NT2/D1 (cell line): ENCODE data around the gene EVI5L.

Source experiments
- DNase-seq: peaks from one replicate; pipeline ENCODE4 v3.0.0-alpha.2; 2011; ENCODE audit warnings: low read depth, low spot score
- H3K27me3 ChIP-seq: 2 replicates; pipeline ENCODE4 v1.6.0; 2011; ENCODE audit warnings: mild to moderate bottlenecking; ENCODE audit not compliant: insufficient read length, insufficient read depth
- H3K36me3 ChIP-seq: 2 replicates; pipeline ENCODE4 v1.6.1; 2011; ENCODE audit warnings: mild to moderate bottlenecking, low read length, mixed read lengths; ENCODE audit not compliant: insufficient read depth, insufficient read length
- H3K4me1 ChIP-seq: 2 replicates; pipeline ENCODE4 v1.5.1; 2011; ENCODE audit not compliant: insufficient read depth, insufficient read length
- H3K4me3 ChIP-seq: 2 replicates; pipeline ENCODE4 v1.5.1; 2011; ENCODE audit warnings: low read depth; ENCODE audit not compliant: insufficient read length
- H3K9ac ChIP-seq: 2 replicates; pipeline ENCODE4 v1.6.0; 2011; ENCODE audit warnings: low read depth; ENCODE audit not compliant: insufficient read length
- H3K9me3 ChIP-seq: 2 replicates; pipeline ENCODE4 v1.5.1; 2011; ENCODE audit warnings: mild to moderate bottlenecking, low read length; ENCODE audit not compliant: insufficient read depth
- SUZ12 ChIP-seq: IDR thresholded peaks from 2 replicates; pipeline ENCODE4 v1.6.1; 2011; ENCODE audit not compliant: insufficient read length, insufficient read depth; ENCODE audit errors: extremely low read depth
- YY1 ChIP-seq: IDR thresholded peaks from 2 replicates; pipeline ENCODE4 v1.6.1; 2011; ENCODE audit not compliant: insufficient read length, insufficient read depth
- ZNF274 ChIP-seq: IDR thresholded peaks from 2 replicates; pipeline ENCODE4 v1.6.1; 2011; ENCODE audit warnings: mild to moderate bottlenecking, low read depth, low read length

Gene EVI5L

DNA sequence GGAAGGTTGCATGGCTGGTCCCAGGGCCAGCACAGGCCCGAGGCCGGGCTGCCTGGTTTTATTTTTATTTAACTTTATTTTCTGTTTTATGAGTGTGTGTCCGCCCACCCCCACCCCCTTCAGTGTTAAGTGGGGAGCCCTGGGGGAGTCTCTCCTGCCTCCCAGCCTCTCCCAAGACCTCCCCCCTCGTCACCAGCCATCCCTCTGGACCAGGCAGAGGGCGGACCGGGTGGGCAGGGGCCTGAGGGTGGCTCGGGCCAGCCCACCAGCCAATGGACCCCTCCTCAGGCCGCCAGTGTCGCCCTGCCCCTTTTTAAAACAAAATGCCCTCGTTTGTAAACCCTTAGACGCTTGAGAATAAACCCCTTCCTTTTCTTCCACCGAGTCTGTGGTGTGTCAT lies 84.1 kb downstream of the EVI5L start:
- Histone ChIP-seq H3K9me3 (peaks cover 4% of the 10 kb centered on the region; the same call in 1 of the 2 replicates), H3K4me1 (peaks cover 7% of the 10 kb centered on the region), H3K9ac (no peak overlapping the region), H3K27me3 (peaks cover 36% of the 10 kb centered on the region), H3K36me3 (peaks cover 35% of the 10 kb centered on the region), H3K4me3 (no peak overlapping the region)
- TF ChIP-seq SUZ12 (no peak), YY1 (no peak), ZNF274 (no peak)
- DNase-seq: no peak
